GM21825 (cell line): ENCODE measurements around the gene NKD2.
"Not testable (repeated sequence)": the region's sequence is repeated elsewhere in the genome, so short reads cannot be mapped to it uniquely, and the experiment has no call there.

ENCODE experiments used
- ATAC-seq: cut with Tn5 transposase; IDR thresholded peaks from one replicate; pipeline ENCODE4 v1.9.1; 2021; ENCODE audit warnings: mild to moderate bottlenecking, moderate library complexity; ENCODE audit not compliant: unreplicated experiment

Gene NKD2

DNA sequence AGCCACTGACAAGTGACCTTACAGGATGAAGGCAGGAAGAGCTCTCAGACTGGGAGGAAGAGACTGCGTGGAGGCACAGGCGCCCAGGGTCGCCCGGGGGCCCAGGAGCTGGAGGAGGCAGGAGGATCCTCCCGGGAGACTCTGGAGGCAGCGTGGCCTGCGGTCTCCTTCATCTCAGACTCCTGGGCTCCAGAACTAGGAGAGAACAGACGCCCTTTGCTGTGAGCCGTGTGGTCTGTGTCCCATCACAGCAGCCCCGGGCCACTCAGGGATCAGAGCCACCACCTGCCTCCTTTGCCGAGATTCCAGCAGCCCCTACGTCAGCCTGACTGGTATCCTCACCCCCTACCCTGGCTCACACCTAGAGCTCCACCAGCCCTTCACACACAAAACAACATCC, 58.1 kb downstream of the NKD2 start:
- no peak for ATAC-seq

DNA sequence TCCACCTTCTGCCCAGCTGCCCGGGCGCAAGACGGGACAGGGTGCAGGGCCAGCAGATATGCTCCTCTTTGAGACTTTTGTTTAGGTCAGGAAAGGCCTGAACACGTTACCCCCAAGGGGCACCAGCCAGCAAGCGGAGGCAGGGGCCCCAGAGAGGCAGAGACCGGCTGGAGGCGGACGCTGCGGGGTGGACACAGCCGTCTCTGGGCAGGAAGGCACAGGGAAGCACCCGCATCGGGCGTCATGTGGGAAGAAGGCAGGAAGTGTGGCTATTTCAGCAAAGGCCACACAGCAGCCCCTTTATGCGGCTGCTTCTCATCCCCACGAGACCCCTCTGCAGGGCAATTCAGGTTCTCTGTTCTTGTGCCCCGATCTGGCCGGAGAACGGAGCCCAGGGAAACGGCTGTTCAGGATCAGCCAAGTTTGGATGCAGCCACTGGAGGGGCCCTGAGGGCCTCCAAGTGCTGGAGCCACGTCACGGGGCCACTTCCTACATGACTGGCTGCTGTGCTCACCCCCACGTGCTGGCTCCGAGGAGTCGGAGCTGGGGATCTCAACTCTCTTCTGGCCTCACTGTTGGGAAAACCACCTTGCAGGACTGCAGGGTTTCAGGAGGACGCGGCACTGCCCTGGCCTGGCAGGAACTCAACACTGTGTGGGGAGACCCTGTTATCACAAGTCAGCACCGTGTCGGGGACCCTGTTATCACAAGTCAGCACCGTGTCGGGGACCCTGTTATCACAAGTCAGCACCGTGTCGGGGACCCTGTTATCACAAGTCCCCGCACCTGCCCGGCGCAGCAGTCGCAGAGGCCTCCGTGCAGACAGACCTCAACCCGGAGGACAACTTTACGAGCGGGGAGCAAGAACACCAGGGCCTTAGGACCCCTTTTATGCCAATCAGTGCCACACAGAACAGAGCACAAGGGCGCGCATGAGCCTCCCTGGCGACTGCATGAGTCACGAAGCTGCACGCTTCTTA, 58.8 kb downstream of the NKD2 start:
- no peak for ATAC-seq

DNA sequence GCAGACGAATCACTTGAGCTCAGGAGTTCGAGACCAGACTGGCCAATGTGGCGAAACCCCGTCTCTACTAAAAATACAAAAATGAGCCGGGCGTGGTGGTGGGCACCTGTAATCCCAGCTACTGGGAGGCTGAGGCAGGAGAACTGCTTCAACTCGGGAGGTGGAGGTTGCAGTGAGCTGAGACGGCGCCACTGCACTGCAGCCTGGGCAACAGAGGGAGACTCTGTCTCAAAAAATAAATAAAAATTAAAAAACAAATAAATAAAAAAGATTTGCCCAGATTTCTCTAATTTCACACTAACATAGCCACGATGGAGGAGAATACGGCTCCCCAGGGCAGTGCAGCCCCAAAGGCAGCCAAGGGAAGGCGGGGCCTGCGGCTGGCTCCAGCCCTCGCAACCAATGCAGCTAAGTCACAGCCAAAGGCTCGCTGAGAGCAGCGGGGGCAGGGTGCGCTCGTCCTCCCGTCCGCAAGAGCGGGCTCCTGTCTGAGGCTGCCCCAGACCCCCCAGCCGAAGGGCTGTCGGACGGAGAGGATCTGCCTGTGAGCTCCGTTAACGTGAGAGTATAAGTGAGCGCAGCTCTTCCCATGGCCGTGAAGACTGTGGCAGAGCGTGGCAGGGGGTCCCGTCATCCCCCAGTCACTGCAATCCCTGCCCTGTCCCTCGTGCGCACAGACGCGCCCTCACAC, 59.7 kb downstream of the NKD2 start:
- ATAC-seq = no peak

- ATAC-seq = no peak
Observed at GRCh38 chr5:1068895-1069719, 60.5 kb downstream of the NKD2 start.

- ATAC-seq = no peak
Observed at GRCh38 chr5:1069720-1070088, 61.1 kb downstream of the NKD2 start.

DNA sequence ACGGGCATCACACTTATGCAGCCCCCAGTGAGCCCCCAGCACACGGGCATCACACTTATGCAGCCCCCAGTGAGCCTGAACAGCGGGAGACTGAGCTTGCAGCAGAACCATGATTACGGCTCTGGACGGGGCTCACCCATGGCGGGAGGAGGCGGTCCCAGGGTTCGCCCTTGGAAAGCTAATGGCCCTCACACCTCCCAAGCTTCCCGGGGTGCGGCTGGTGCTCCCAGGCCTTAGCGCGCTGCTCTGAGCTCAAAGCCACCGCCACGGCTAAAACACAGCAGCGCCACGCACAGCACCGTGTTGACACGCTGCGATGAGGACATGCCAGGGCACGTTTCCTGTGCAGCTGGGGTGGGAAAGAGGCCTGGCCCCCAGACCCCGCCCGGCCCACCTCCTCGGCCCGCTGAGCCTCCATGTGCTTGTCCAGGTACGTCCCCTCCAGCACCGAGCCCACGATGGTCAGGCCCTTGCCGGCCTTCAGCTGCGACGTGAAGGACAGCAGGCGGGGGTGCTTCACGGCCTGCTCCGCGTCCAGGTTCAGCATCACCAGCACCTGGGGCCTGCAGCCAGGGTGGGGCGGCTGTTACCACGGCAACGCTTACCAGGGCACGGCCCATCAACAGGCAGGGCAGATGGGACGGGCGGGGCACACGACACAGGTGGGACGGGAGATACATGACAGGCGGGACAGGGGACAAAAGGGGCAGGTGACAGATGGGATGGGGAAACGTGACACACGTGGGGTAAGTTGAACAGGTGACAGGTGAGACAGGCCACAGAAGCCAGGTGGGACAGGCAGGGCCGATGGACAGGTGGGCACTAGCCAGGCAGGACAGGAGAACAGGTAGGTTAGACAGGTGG, 64.9 kb downstream of the NKD2 start:
- ATAC-seq = no peak

GRCh38 chr5:1074226-1074625, 65.6 kb downstream of the NKD2 start:
- no peak for ATAC-seq

GRCh38 chr5:1074816-1075554, 66.4 kb downstream of the NKD2 start:
- ATAC-seq = no peak

- ATAC-seq = no peak
Observed at GRCh38 chr5:1075555-1075881, 66.9 kb downstream of the NKD2 start.

DNA sequence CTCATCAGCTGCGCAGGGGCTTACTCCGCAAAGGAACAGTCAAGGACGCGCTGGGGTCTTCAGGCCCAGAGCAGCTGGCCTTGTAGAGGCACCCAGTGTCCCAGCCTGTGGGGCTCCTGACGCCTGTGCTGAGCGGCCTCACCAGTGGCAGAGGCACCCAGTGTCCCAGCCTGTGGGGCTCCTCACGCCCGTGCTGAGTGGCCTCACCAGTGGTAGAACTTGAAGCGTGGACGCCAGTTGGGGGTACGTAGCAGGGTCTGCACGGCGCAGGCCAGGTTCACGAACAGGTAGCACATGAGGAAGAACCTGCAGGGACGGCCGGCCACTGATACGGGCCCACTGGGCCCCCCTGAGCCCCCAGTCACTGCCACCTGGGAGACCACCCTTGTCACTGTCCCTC, 67.3 kb downstream of the NKD2 start:
- ATAC-seq = no peak

GRCh38 chr5:1076406-1076805, 67.8 kb downstream of the NKD2 start:
- no peak for ATAC-seq

DNA sequence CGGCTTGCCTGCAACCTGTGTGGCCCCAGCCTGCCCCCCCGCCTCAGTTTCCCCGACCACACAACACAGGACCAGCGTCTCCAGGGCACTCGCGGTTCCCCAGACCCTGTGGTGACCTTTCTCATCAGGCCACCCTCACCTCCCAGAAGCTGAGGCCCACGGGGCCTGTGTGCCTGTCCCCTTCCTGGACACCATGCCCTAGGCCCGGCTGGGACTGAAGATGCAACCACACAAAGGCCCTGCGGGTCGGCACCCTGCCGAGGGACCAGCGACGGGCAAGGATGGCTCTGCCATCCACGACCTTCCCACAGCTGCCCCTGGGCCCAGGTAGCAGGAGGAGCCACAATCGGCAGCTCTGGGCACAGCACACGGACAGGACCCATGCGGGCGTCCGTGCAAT, 68.4 kb downstream of the NKD2 start:
- no peak for ATAC-seq

GRCh38 chr5:1077491-1078020, 69.0 kb downstream of the NKD2 start:
- no peak for ATAC-seq

- ATAC-seq = no peak
Observed at GRCh38 chr5:1078206-1078605, 69.6 kb downstream of the NKD2 start.

DNA sequence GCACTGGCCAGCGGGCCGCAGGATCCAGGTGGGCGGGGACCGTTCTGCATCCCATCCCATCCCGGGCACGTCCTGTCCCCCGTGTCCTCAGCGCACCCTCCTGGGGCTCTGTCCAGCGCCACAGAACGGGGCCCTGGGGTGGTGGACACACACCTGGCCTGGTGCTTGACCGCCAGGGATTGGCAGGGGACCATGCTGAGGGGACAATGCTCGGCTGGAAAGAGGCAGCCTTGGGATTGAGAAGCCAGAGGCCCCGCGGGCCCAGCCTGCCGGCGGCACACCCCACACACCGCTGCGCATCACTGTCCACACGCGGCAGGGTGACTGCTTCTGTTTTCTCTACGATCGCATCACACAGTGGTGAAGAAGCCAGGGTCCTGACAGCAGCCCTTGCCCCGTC, 70.2 kb downstream of the NKD2 start:
- no peak for ATAC-seq

DNA sequence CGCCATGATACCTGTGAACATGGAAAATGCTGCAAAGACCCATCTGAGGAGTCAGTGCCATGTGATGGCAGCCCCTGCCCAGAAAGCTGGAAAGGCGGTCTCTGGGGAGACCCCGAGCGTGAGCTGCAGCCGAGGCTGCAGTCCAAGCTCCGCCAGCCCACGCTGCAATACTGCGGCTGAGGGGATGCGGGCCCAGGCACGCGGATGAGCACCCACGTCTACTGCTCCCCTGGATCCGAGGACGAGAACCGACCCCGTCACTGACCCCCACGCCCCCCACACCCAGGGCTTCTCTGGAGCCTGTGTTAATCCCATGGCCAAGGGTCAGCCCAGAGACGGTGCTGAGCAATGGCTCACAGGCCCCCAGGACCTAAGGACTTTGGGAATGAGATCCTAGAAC, 70.9 kb downstream of the NKD2 start:
- ATAC-seq = no peak

DNA sequence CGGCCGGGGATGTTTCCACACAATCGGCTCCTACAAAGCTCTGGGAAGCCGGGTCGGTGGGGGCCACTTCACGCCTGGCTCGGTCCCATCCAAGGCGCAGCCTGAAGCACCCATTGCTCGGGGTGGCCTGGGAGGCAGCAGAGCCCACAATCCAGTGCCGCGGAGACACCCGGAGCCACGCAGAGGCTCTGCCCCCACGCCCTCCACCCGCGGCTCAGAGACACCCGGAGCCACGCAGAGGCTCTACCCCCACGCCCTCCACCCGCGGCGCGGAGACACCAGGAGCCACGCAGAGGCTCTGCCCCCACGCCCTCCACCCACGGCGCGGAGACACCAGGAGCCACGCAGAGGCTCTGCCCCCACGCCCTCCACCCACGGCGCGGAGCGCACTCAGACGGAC, 71.4 kb downstream of the NKD2 start:
- ATAC-seq = no peak

DNA sequence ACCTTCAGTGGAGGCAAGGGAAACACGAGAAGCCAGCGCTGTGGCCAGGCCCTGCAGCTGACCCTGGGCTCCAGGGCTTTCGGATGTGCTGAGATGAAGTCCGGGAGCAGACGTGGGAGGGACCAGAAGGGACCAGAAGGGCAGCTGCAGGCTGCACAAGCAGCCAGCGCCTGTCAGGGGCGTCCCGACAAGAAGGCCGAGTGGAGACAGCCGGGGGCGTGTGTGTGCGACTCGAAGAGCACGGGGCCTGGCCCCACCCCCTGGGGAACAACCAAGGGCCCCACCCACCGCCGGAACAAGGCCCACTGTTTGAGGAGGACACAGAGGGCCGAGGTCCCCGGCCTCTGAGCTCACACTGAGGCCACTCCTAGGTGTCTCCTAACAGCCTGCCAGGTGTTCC, 71.8 kb downstream of the NKD2 start:
- ATAC-seq = no peak

DNA sequence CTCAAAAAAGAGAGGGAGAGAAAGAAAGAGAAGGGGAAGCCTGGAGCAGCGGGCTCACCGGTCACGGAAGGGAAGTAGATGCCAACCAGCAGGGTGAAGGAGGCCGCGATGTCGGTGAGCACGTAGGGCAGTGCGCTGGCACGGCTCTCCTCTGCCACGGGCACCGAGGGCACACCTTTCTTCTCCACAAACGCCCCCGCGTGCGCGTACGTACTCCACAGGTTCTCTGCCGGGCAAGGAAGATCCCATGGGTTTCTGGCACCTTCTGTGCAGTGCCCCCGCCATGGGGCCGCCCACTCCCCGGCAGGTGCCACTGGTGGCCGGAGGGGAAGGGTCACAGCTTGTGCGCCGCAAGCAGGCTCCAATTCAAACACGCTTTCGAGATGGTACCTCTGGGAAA, 72.9 kb downstream of the NKD2 start:
- ATAC-seq = no peak

- not testable (repeated sequence) for ATAC-seq
Observed at GRCh38 chr5:1083026-1083425, 74.4 kb downstream of the NKD2 start.
